ENCODE results near the gene PSIP1. TPM values are rescaled to one million over a fixed set of nuclear protein-coding genes. Genes with fewer than 3 reads are reported as not detected.
"Not testable (repeated sequence)": the region's sequence is repeated elsewhere in the genome, so short reads cannot be mapped to it uniquely, and the experiment has no call there.

The PSIP1 gene
- total RNA-seq, 1 experiment from 2014 or later, result 67.8 TPM

GRCh38 chr9:15529566-15530324, 19.0 kb upstream of the PSIP1 start:
- no peaks in the 10 kb centered on the region for H3F3A ChIP-seq (ENCODE audit: insufficient read depth, low read depth)
- no peak overlapping the region for H3K4me2 ChIP-seq
- ChIA-PET POLR2A (ENCODE audit: unreplicated experiment) (no interaction called here), CTCF (no interaction called here)
- H3K9me3 ChIP-seq (ENCODE audit: insufficient read depth, low read depth), result no peaks in the 10 kb centered on the region
- BruUV-seq (replicated peaks), result no TSS peak
- no peaks in the 10 kb centered on the region for H3K4me1 ChIP-seq (replicated peaks; ENCODE audit: insufficient read depth)
- DNase-seq, result no peak
- H3K36me3 ChIP-seq (ENCODE audit: low read depth), result no peaks in the 10 kb centered on the region
- no peaks in the 10 kb centered on the region for H4K20me1 ChIP-seq (ENCODE audit: insufficient read depth)
- H2AFZ ChIP-seq, result no peak overlapping the region
- no peaks in the 10 kb centered on the region for H3K79me2 ChIP-seq (ENCODE audit: low read depth)
- no peak for TF ChIP-seq CTCF (conservative IDR thresholded peaks at IDR 0.05)
- no peak for TF ChIP-seq EZH2 (IDR thresholded peaks at IDR 0.05; ENCODE audit: low read depth)
- intact Hi-C loops (cut with micrococcal nuclease; ENCODE audit: unreplicated experiment), result no loop called here
- H3K27me3 ChIP-seq (ENCODE audit: insufficient read depth, low read depth), result no peaks in the 10 kb centered on the region
- no peak overlapping the region for H3K27ac ChIP-seq
- no peak overlapping the region for H3K4me3 ChIP-seq
- no peaks in the 10 kb centered on the region for H3K9me2 ChIP-seq (ENCODE audit: insufficient read depth)

GRCh38 chr9:15527035-15527434, 16.3 kb upstream of the PSIP1 start:
- H3K79me2 ChIP-seq (ENCODE audit: low read depth); intact Hi-C loops (cut with micrococcal nuclease; ENCODE audit: unreplicated experiment); H4K20me1 ChIP-seq (ENCODE audit: insufficient read depth); CTCF ChIA-PET; H2AFZ ChIP-seq; H3K4me1 ChIP-seq (replicated peaks; ENCODE audit: insufficient read depth); H3K9me3 ChIP-seq (ENCODE audit: insufficient read depth, low read depth); H3K4me2 ChIP-seq; H3K36me3 ChIP-seq (ENCODE audit: low read depth); BruUV-seq (replicated peaks); POLR2A ChIA-PET (ENCODE audit: unreplicated experiment); DNase-seq; H3K27ac ChIP-seq; H3K4me3 ChIP-seq; H3K27me3 ChIP-seq (ENCODE audit: insufficient read depth, low read depth); H3K9me2 ChIP-seq (ENCODE audit: insufficient read depth); H3F3A ChIP-seq (ENCODE audit: insufficient read depth, low read depth): not testable (repeated sequence)

GRCh38 chr9:15525958-15526357, 15.2 kb upstream of the PSIP1 start:
- Histone ChIP-seq H3K4me1 (replicated peaks; ENCODE audit: insufficient read depth) (no peaks in the 10 kb centered on the region), H3K27ac (no peak overlapping the region), H3K9me2 (ENCODE audit: insufficient read depth) (no peaks in the 10 kb centered on the region), H3K9me3 (ENCODE audit: insufficient read depth, low read depth) (no peaks in the 10 kb centered on the region), H3F3A (ENCODE audit: insufficient read depth, low read depth) (no peaks in the 10 kb centered on the region), H3K4me2 (no peak overlapping the region), H3K36me3 (ENCODE audit: low read depth) (no peaks in the 10 kb centered on the region), H4K20me1 (ENCODE audit: insufficient read depth) (no peaks in the 10 kb centered on the region), H3K27me3 (ENCODE audit: insufficient read depth, low read depth) (no peaks in the 10 kb centered on the region), H2AFZ (no peak overlapping the region), H3K79me2 (ENCODE audit: low read depth) (no peaks in the 10 kb centered on the region), H3K4me3 (no peak overlapping the region)
- BruUV-seq (replicated peaks), result no TSS peak
- intact Hi-C loops (cut with micrococcal nuclease; ENCODE audit: unreplicated experiment), result no loop called here
- CTCF ChIA-PET, result no interaction called here
- POLR2A ChIA-PET (ENCODE audit: unreplicated experiment), result no interaction called here
- TF ChIP-seq CTCF (conservative IDR thresholded peaks at IDR 0.05) (no peak), EZH2 (IDR thresholded peaks at IDR 0.05; ENCODE audit: low read depth) (no peak)
- DNase-seq, result no peak

All from PC-9 (cell line).